HS-5 (cell line): ENCODE results near the gene FKBP4.
A peak's percentile ranks its signal among the peaks of the same experiment; 100 is the strongest.

Experiments
- DNase-seq: peaks from one replicate; pipeline ENCODE4 v3.0.0-alpha.2; 2012; ENCODE audit warnings: low read depth

Gene FKBP4

GRCh38 chr12:2779281-2779680 is 15.5 kb upstream of the FKBP4 start:
- DNase-seq = no peak

GRCh38 chr12:2783936-2784600 is 10.7 kb upstream of the FKBP4 start:
- DNase-seq = no peak

- no peak for DNase-seq
Measured at GRCh38 chr12:2785017-2785416, 9.8 kb upstream of the FKBP4 start.

GRCh38 chr12:2791089-2791488 is 3.7 kb upstream of the FKBP4 start:
- no peak for DNase-seq

- DNase-seq = no peak
Measured at GRCh38 chr12:2792671-2793500, 1.9 kb upstream of the FKBP4 start.

GRCh38 chr12:2793561-2793960 is 1.2 kb upstream of the FKBP4 start:
- no peak for DNase-seq

GRCh38 chr12:2794191-2794735 is 507 bp upstream of the FKBP4 start:
- DNase-seq = no peak

- DNase-seq = no peak
Measured at GRCh38 chr12:2795291-2796186, 769 bp downstream of the FKBP4 start.

- DNase-seq = no peak
Measured at GRCh38 chr12:2796187-2796666, 1.5 kb downstream of the FKBP4 start.

GRCh38 chr12:2797721-2798418 is 3.1 kb downstream of the FKBP4 start:
- no peak for DNase-seq

GRCh38 chr12:2800046-2800570 is 5.3 kb downstream of the FKBP4 start:
- DNase-seq = no peak

- no peak for DNase-seq
Measured at GRCh38 chr12:2801044-2801783, 6.4 kb downstream of the FKBP4 start.

- DNase-seq = no peak
Measured at GRCh38 chr12:2803635-2804392, 9.0 kb downstream of the FKBP4 start.

GRCh38 chr12:2804393-2805142 is 9.8 kb downstream of the FKBP4 start:
- DNase-seq = no peak

- DNase-seq = no peak
Measured at GRCh38 chr12:2805143-2805520, 10.4 kb downstream of the FKBP4 start.

GRCh38 chr12:2806700-2807099 is 11.9 kb downstream of the FKBP4 start:
- no peak for DNase-seq

GRCh38 chr12:2811801-2812200 is 17.0 kb downstream of the FKBP4 start:
- DNase-seq = no peak

- DNase-seq = peak; percentile 96
Measured at GRCh38 chr12:2812290-2813213, 17.8 kb downstream of the FKBP4 start, which contains the start of gene ITFG2. Gene ITFG2 (plus strand): TSS chr12:2812668. CDS start chr12:2812761, 93 bp downstream.
